HG03439 (cell line): Measurements from ENCODE around the gene HSPA4.

ENCODE experiments used
- ATAC-seq: cut with Tn5 transposase; IDR thresholded peaks from one replicate; pipeline ENCODE4 v1.9.1; 2021; ENCODE audit warnings: mild to moderate bottlenecking, moderate library complexity; ENCODE audit not compliant: unreplicated experiment

HSPA4 gene

DNA sequence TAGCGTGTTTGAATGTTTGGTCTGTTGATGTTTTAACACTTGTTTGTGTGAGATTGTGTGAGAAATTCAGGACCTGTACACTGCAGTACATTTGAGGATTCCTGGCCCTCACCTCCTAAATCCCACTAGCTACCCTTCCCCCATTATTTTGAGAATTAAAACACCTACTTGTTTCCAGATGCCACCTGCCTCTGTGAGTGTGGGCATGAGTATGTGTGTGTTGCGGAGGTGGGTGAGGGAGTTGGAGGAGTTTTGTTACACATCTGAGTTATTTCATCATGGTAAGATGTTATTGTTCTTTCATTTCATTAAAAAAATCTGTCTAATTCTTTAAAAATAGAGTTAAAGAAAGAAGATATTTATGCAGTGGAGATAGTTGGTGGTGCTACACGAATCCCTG is 36.3 kb downstream of the HSPA4 start:
- no peak for ATAC-seq

GRCh38 chr5:133091034-133091433 is 39.2 kb downstream of the HSPA4 start:
- no peak for ATAC-seq

DNA sequence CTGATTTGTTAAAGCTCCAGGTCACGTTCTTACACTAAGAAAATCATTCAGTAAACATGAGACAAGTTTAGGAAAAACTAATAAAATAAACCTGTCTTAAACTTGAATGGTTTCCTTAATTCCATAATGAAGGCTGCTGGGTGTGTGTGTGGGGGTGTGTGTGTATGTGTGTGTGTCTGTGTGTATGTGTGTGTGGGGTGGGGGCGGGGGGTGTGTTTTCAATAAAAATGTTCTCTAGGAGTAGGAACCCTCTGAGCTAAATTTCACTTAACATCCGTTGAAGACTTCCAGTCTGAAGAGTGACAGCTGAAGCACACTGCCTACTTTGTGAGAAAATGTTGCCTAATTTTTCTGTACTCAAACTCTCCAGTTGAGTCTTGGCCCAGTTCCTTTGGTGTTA is 54.5 kb downstream of the HSPA4 start:
- ATAC-seq: no peak

- ATAC-seq: no peak
Observed at GRCh38 chr5:133106761-133107572, 55.2 kb downstream of the HSPA4 start.

GRCh38 chr5:133108481-133108921 is 56.7 kb downstream of the HSPA4 start:
- ATAC-seq: no peak

DNA sequence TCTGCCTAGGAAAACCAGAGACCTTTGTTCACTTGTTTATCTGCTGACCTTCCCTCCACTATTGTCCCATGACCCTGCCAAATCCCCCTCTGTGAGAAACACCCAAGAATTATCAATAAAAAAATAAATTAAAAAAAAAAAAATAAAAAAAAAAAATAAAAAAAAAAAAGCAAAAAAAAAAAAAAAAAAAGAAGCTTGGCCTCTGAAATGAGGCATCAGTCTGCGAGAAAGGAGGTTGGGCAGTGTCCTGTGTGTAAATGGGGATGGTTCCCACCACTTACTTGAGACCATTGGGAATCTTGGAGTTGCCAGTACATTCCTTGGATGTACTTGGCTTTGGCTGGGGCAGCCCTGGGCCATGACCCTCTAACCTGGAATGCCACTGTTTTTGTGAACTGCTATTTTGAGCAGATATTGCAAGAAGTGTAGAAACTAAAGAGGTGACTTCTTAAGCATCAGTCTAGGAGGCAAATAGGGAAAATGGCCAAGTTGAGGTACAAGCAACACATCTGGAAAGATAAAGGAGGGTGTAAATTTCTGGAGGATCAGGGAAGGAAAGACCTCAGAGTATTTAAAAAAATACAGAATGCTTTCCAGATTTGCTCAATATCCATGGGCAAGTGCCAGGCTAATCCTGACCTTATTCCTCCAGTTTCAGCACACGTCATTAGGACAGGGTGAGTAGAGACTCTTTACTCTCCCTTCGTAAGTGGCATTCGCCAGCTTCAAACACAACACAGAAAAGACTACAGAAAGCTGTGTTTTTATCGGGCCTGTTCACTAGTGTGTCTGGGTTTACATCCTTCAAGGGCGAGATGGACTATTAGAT is 58.1 kb downstream of the HSPA4 start:
- ATAC-seq: no peak

DNA sequence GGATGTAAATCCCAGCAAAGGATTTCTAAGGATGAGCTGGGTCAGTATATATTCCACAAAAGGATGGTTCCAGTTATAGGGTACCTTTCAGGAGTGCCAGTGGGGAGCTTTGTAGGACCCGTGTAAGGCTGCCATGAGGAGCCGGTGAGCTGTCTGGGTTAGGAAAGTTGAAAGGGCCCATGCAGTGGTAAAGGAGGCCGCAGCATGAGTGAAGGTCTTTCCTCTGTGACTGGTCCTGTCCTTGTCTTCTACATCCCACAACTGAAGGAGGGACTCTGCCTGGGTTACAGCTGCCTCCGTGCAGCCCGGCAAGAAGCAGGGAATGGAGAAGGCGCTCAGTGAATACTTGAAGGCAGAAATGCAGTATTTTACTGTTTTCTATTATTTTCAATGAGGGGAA is 58.9 kb downstream of the HSPA4 start:
- no peak for ATAC-seq

DNA sequence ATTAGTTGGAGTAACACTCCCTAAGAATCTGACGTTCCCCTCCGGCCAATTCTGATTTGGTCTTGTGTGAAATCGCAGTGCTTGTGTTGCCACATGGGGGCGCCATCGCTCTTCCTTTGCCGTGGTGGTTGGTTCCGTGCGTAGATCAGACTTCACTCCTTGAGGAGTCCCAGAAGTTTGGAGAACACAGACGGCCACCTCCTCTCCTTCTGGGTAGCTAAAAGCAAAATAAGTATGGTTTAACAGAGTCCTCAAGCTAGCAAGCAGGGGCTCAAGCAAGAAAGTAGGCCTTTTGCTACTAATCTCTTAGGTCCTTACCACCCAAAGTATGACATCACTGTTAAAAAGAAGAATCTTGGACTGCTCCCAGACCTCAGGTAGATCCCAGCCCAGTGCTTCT is 59.5 kb downstream of the HSPA4 start:
- no peak for ATAC-seq

DNA sequence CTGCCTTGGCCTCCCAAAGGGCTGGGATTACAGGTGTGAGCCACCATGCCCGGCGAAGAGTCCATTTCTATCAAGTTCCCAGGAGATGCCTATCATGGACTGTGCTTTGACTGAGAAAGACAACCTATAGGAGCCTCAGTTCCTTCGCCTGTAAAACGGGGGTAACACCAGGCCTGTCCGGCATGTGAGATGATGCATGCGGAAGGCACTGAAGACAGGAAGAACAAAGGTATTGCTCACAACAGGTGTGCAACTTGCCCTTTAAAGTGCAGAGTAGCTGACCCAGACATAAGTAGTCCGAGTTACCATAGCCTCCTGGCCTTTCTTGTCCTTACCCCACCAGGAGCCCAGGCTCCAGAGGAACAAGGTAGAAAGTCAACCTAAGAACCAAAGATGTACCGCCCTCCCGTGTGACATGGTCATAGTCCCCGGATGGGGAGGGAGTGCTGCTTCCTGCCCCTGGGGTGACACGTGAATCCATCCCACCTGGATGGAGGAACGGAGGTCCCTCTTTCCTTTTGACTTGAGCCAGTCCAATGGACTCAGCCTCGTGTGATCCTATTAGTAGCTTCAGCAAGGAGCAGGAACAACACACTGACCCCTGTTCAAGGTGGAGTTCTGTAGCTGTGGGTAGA is 60.3 kb downstream of the HSPA4 start:
- ATAC-seq: no peak

GRCh38 chr5:133113331-133114061 is 61.7 kb downstream of the HSPA4 start:
- ATAC-seq: no peak

- ATAC-seq: no peak
Observed at GRCh38 chr5:133114166-133114932, 62.5 kb downstream of the HSPA4 start.

DNA sequence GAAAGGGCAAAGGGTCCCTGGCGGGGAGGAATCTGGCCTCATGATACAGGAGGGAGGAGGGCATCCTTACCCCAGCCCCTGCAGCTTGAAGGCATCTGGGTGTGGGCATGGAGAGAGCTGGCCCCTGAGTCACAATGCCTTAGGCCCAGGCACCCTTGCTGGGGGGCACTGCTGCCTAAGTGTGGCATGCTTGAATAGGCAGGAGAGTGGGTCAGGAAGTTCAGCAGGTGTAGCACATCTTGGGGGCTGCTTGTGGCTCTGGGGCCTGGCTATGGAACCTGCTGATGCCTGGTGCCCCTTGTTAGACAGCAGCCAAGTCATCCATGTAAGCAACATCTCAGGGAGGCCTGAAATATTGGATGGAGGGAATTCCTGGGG is 63.1 kb downstream of the HSPA4 start:
- no peak for ATAC-seq

GRCh38 chr5:133116601-133117000 is 64.8 kb downstream of the HSPA4 start:
- no peak for ATAC-seq

GRCh38 chr5:133117166-133117911 is 65.5 kb downstream of the HSPA4 start:
- no peak for ATAC-seq

DNA sequence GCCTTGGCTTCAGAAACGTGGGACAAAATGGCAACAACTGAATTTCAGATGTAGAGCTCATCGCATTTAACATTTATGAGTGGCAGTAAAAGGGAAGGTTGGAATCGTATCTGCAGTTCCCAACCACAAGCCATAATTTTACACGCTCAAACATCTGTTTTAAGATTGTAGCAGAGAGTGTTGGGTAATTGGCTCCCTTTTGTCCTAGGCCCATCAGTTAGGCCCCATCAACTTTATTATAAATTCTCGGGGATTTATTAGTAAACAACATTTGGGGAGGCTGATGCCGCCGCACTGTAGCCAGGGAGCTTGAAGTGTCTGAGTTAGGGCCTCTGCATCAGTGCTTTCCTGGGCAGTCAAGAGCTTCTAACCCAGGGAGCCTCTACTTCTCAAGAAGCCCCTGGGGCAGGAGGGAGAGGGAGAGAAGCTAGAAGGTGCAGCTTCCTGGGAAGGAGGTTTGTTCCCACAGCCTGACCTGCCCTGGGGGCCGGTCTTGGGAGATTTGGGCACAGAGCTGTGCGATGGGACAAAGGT is 66.2 kb downstream of the HSPA4 start:
- no peak for ATAC-seq

- no peak for ATAC-seq
Observed at GRCh38 chr5:133118741-133119140, 66.9 kb downstream of the HSPA4 start.

GRCh38 chr5:133119233-133119711 is 67.5 kb downstream of the HSPA4 start:
- ATAC-seq: no peak

- ATAC-seq: no peak
Observed at GRCh38 chr5:133120156-133120750, 68.4 kb downstream of the HSPA4 start.

GRCh38 chr5:133121080-133121479 is 69.3 kb downstream of the HSPA4 start:
- no peak for ATAC-seq
